Left lung (tissue), 14 donors: Measurements from ENCODE around the gene ZBTB17. TPM values are rescaled to one million over a fixed set of nuclear protein-coding genes. Genes with fewer than 3 reads are reported as not detected.
A peak's percentile ranks its signal among the peaks of the same experiment; 100 is the strongest.
"Not testable (repeated sequence)": the region's sequence is repeated elsewhere in the genome, so short reads cannot be mapped to it uniquely, and the experiment has no call there.

Experiments
- ATAC-seq: fragments of 200-7000 bp; cut with Tn5 transposase; one replicate; pipeline ENCODE4 v1.9.1; 2020; ENCODE audit warnings: moderate library complexity
- DNase-seq, 4 donors: peaks; one replicate each; pipeline ENCODE4 v3.0.0-alpha.2; 2013 to 2020
- H3K27ac ChIP-seq, 2 donors: fragments of 200-600 bp; sonication (generic) in 1 of 2; one replicate each; pipeline versions ENCODE4 v1.5.0 to v1.8.0; 2020 to 2021
- H3K27me3 ChIP-seq, 2 donors: fragments of 200-600 bp; sonication (generic) in 1 of 2; one replicate each; pipeline versions ENCODE4 v1.5.0 to v1.8.0; 2020 to 2021
- H3K36me3 ChIP-seq, 2 donors: fragments of 200-600 bp; sonication (generic) in 1 of 2; one replicate each; pipeline versions ENCODE4 v1.5.0 to v1.8.0; 2020 to 2021
- H3K4me1 ChIP-seq, 2 donors: fragments of 200-600 bp; one replicate each; pipeline ENCODE4 v1.8.0; 2021
- H3K4me3 ChIP-seq, 2 donors: fragments of 200-600 bp; sonication (generic) in 1 of 2; one replicate each; pipeline versions ENCODE4 v1.5.0 to v1.8.0; 2020 to 2021; ENCODE audit warnings: mild to moderate bottlenecking in 1 of 2
- H3K9me3 ChIP-seq, 2 donors: fragments of 200-600 bp; sonication (generic) in 1 of 2; one replicate each; pipeline versions ENCODE4 v1.5.0 to v1.8.0; 2020 to 2021
- CTCF ChIP-seq, 2 donors: fragments of 200-600 bp; sonication (generic) in 1 of 2; IDR thresholded peaks; one replicate each; pipeline versions ENCODE4 v1.5.0 to v1.8.0; 2021; ENCODE audit warnings: antibody characterized with exemption in 2 of 2
- intact Hi-C, 2 donors: fragments of 100-400 bp; cut with DNase I; formaldehyde crosslinking; loops; one replicate each; pipeline versions ENCODE4 v1.11.2 to v1.14.2; 2022
- long read RNA-seq, 12 donors: library from polyadenylated mRNA in 2 of 12; unstranded in 2 of 12; transcript quantifications; one replicate each; pipeline ENCODE4 v2.0.0 and lab custom pipeline, GENCODE V29; 2019 to 2026
- polyA plus RNA-seq, 6 donors: library from polyadenylated mRNA; unstranded; fragments of 120-200 nt; gene quantifications; one replicate each; pipeline ENCODE4 v1.2.1, GENCODE V29; 2013; ENCODE audit not compliant: insufficient read length in 6 of 6
- total RNA-seq, 2 donors: library from RNA; stranded (reverse); fragmentation: NEBNext Ultra II Directional; extraction: Animal tissue kit (Norgen Biotek cat#: 25700); gene quantifications; one replicate each; pipeline ENCODE4 v1.2.1, GENCODE V29; 2021
- donor health status: DM: no; HTN: yes; CAD: no.
- donor health status: DM: no; HTN: no; CAD: no.

Gene ZBTB17
- total RNA-seq (10 to 100 TPM; 31.2 to 39.9 TPM), polyA plus RNA-seq (10 to 100 TPM; 27.4 to 46.5 (median 33.1) TPM)
- long read RNA-seq, donor 1, partial matches to known transcripts = 0 of 6 reads
- long read RNA-seq, donor 1, other reads (novel, unspliced or antisense) = 0 of 6 reads
- long read RNA-seq, donor 2, partial matches to known transcripts = 0 of 4 reads
- long read RNA-seq, donor 2, other reads (novel, unspliced or antisense) = 0 of 4 reads
- long read RNA-seq, donor 3, partial matches to known transcripts = 0 of 2 reads
- long read RNA-seq, donor 3, other reads (novel, unspliced or antisense) = 0 of 2 reads
- long read RNA-seq, donor 4, partial matches to known transcripts = 2 of 5 reads
- long read RNA-seq, donor 4, other reads (novel, unspliced or antisense) = 3 of 5 reads
- long read RNA-seq, donor 5, partial matches to known transcripts = 6 of 6 reads
- long read RNA-seq, donor 5, other reads (novel, unspliced or antisense) = 0 of 6 reads
- long read RNA-seq, donor 6, partial matches to known transcripts = 0 of 4 reads
- long read RNA-seq, donor 6, other reads (novel, unspliced or antisense) = 0 of 4 reads
- long read RNA-seq, donor 7, partial matches to known transcripts = 5 of 5 reads
- long read RNA-seq, donor 7, other reads (novel, unspliced or antisense) = 0 of 5 reads
- long read RNA-seq, donor 8, partial matches to known transcripts = 9 of 10 reads
- long read RNA-seq, donor 8, other reads (novel, unspliced or antisense) = 0 of 10 reads
- long read RNA-seq, donor 9 = 0 reads
- long read RNA-seq, donor 10, transcript ZBTB17-202 (16 exons, 2,745 nt) = major isoform, 9 of 16 reads
- long read RNA-seq, donor 10, partial matches to known transcripts = 3 of 16 reads
- long read RNA-seq, donor 10, other reads (novel, unspliced or antisense) = 4 of 16 reads
- long read RNA-seq, donor 11, partial matches to known transcripts = 9 of 11 reads
- long read RNA-seq, donor 11, other reads (novel, unspliced or antisense) = 0 of 11 reads
- long read RNA-seq, donor 12, partial matches to known transcripts = 0 of 3 reads
- long read RNA-seq, donor 12, other reads (novel, unspliced or antisense) = 0 of 3 reads

GRCh38 chr1:15975805-15976680 is at the start of gene ZBTB17:
ZBTB17 (minus strand) TSS chr1:15976101; CDS start chr1:15948495, 27,606 bp downstream.
- DNase-seq (peak; percentile 90 to 97 (median 95)), ATAC-seq (peak; percentile 99)
- peak within 1 kb of the TSS; percentile 74 to 89 for H3K4me3 ChIP-seq
- H3K36me3 ChIP-seq = peaks cover 5 to 20% of the 10 kb centered on the region in 2 donors
- TF ChIP-seq CTCF (IDR thresholded peaks at IDR 0.05) = no peak
- intact Hi-C loops = no loop called here
- H3K27me3 ChIP-seq = no peaks in the 10 kb centered on the region
- peak within 1 kb of the TSS; percentile 45 to 77 for H3K27ac ChIP-seq
- H3K4me1 ChIP-seq = peaks cover 6 to 27% of the 10 kb centered on the region in 2 donors
- H3K9me3 ChIP-seq = no peaks in the 10 kb centered on the region

- intact Hi-C loops = no loop called here
- Histone ChIP-seq H3K4me3 (no peak overlapping the region), H3K9me3 (no peaks in the 10 kb centered on the region), H3K4me1 (peaks cover 8 to 13% of the 10 kb centered on the region in 2 donors), H3K27ac (no peak overlapping the region), H3K27me3 (peaks cover 0 to 22% of the 10 kb centered on the region in 2 donors), H3K36me3 (no peaks in the 10 kb centered on the region)
- no peak for TF ChIP-seq CTCF (IDR thresholded peaks at IDR 0.05)
- ATAC-seq = no peak
- DNase-seq = peak in 1 of 4 donors; percentile 72
Measured at GRCh38 chr1:16023050-16023653, 47.3 kb upstream of the ZBTB17 start.

GRCh38 chr1:16022393-16022792 is 46.5 kb upstream of the ZBTB17 start:
- H3K27ac ChIP-seq = no peak overlapping the region
- H3K4me1 ChIP-seq = peaks cover 8 to 18% of the 10 kb centered on the region in 2 donors
- ATAC-seq (no peak), DNase-seq (peak in 1 of 4 donors; percentile 41)
- no peak for TF ChIP-seq CTCF (IDR thresholded peaks at IDR 0.05)
- intact Hi-C loops = no loop called here
- no peak overlapping the region for H3K4me3 ChIP-seq
- peaks cover 0 to 14% of the 10 kb centered on the region in 2 donors for H3K27me3 ChIP-seq
- no peaks in the 10 kb centered on the region for H3K36me3 ChIP-seq
- no peaks in the 10 kb centered on the region for H3K9me3 ChIP-seq

GRCh38 chr1:16021681-16022080 is 45.8 kb upstream of the ZBTB17 start, which contains the start of gene CLCNKA:
CLCNKA (plus strand) TSS chr1:16022036; CDS start chr1:16022620, 584 bp downstream.
- H3K9me3 ChIP-seq = no peaks in the 10 kb centered on the region
- peak in 1 of 4 donors; percentile 50 for DNase-seq
- no peak for TF ChIP-seq CTCF (IDR thresholded peaks at IDR 0.05)
- ATAC-seq = no peak
- H3K4me3 ChIP-seq = no peak within 1 kb of the TSS
- H3K36me3 ChIP-seq = no peaks in the 10 kb centered on the region
- intact Hi-C loops = no loop called here
- H3K27ac ChIP-seq = no peak within 1 kb of the TSS
- H3K4me1 ChIP-seq = peaks cover under 1 to 13% of the 10 kb centered on the region in 2 donors
- H3K27me3 ChIP-seq = peaks cover 0 to 7% of the 10 kb centered on the region in 2 donors

GRCh38 chr1:16020878-16021277 is 45.0 kb upstream of the ZBTB17 start:
- DNase-seq, H3K27me3 ChIP-seq, ATAC-seq, H3K4me3 ChIP-seq, H3K9me3 ChIP-seq, H3K36me3 ChIP-seq, intact Hi-C loops, H3K27ac ChIP-seq: not testable (repeated sequence)
- H3K4me1 ChIP-seq = peaks cover 0 to 12% of the 10 kb centered on the region in 2 donors
